ENCODE results near the gene YBX3. TPM values are rescaled to one million over a fixed set of nuclear protein-coding genes. Genes with fewer than 3 reads are reported as not detected.

The YBX3 gene
- total RNA-seq (100 to 1,000 TPM; 493 to 511 TPM), polyA plus RNA-seq (ENCODE audit: insufficient read depth, low read depth, low replicate concordance) (1,385 TPM)
- long read RNA-seq, donor 1, transcript YBX3-202 (9 exons, 1,708 nt) = minor isoform, 10 of 100 reads
- long read RNA-seq, donor 1, transcript YBX3-201 (10 exons, 1,796 nt) = major isoform, 37 of 100 reads
- long read RNA-seq, donor 1, partial matches to known transcripts = 50 of 100 reads
- long read RNA-seq, donor 1, other reads (novel, unspliced or antisense) = 0 of 100 reads
- long read RNA-seq, donor 2, transcript YBX3-201 (10 exons, 1,796 nt) = major isoform, 17 of 39 reads
- long read RNA-seq, donor 2, transcript YBX3-202 (9 exons, 1,708 nt) = minor isoform, 5 of 39 reads
- long read RNA-seq, donor 2, partial matches to known transcripts = 14 of 39 reads
- long read RNA-seq, donor 2, other reads (novel, unspliced or antisense) = 0 of 39 reads

GRCh38 chr12:10722905-10723746 lies at the start of gene YBX3:
YBX3 (minus strand) TSS chr12:10723323; CDS start chr12:10723111, 212 bp downstream.
- TF ChIP-seq CTCF (IDR thresholded peaks at IDR 0.05) (no peak), POLR2A (IDR thresholded peaks at IDR 0.05) (no peak)
- Histone ChIP-seq H3K9me3 (no peaks in the 10 kb centered on the region), H3K36me3 (ENCODE audit: low read depth, missing control alignments) (no peaks in the 10 kb centered on the region), H3K4me3 (peak within 1 kb of the TSS; percentile 83 to 84), H3K4me1 (peaks cover 24% of the 10 kb centered on the region), H3K27me3 (no peaks in the 10 kb centered on the region), H3K27ac (peak within 1 kb of the TSS; percentile 94 to 98)
- intact Hi-C loops (cut with DNase I; ENCODE audit: low total_unique reads) = loop anchor here (10.0 kb wide), 1 partner anchor 108 kb away; the partner anchor contains the start of gene MAGOHB
- peak; percentile 94 for DNase-seq
- 1% methylated on average over 16 to 67 of the region's 95 CpGs for WGBS, 2 donors

- Histone ChIP-seq H3K36me3 (ENCODE audit: low read depth, missing control alignments) (no peaks in the 10 kb centered on the region), H3K27me3 (no peaks in the 10 kb centered on the region), H3K9me3 (no peaks in the 10 kb centered on the region), H3K4me3 (no peak overlapping the region), H3K4me1 (no peaks in the 10 kb centered on the region), H3K27ac (no peak overlapping the region)
- intact Hi-C loops (cut with DNase I; ENCODE audit: low total_unique reads) = loop anchor here (5.0 kb wide), 1 partner anchor 431 kb away; no protein-coding TSS in a partner anchor
- no peak for DNase-seq
- 17 to 18% methylated on average over 1 of the region's 1 CpG for WGBS, 2 donors
- TF ChIP-seq POLR2A (IDR thresholded peaks at IDR 0.05) (no peak), CTCF (IDR thresholded peaks at IDR 0.05) (peak in 2 of 3 experiments; percentile 52 to 63)
Measured at GRCh38 chr12:10771132-10771733, 48.1 kb upstream of the YBX3 start.

GRCh38 chr12:10759657-10760056 lies 36.5 kb upstream of the YBX3 start:
- H3K9me3 ChIP-seq = no peaks in the 10 kb centered on the region
- no peak for DNase-seq
- no peak for TF ChIP-seq CTCF (IDR thresholded peaks at IDR 0.05)
- no peak for TF ChIP-seq POLR2A (IDR thresholded peaks at IDR 0.05)
- H3K4me1 ChIP-seq = no peaks in the 10 kb centered on the region
- no peak overlapping the region for H3K27ac ChIP-seq
- intact Hi-C loops (cut with DNase I; ENCODE audit: low total_unique reads) = no loop called here
- WGBS, 2 donors = 26 to 47% methylated on average over 2 of the region's 2 CpGs
- H3K27me3 ChIP-seq = no peaks in the 10 kb centered on the region
- H3K36me3 ChIP-seq (ENCODE audit: low read depth, missing control alignments) = no peaks in the 10 kb centered on the region
- H3K4me3 ChIP-seq = no peak overlapping the region

GRCh38 chr12:10756194-10756593 lies 33.1 kb upstream of the YBX3 start:
- H3K27ac ChIP-seq = no peak overlapping the region
- intact Hi-C loops (cut with DNase I; ENCODE audit: low total_unique reads) = no loop called here

More at GRCh38 chr12:10756194-10756593, 33.1 kb upstream of the YBX3 start:
- Histone ChIP-seq H3K9me3 (no peaks in the 10 kb centered on the region), H3K4me3 (no peak overlapping the region), H3K36me3 (ENCODE audit: low read depth, missing control alignments) (no peaks in the 10 kb centered on the region), H3K27me3 (no peaks in the 10 kb centered on the region), H3K4me1 (peaks cover 8% of the 10 kb centered on the region)
- 84% methylated on average over 4 of the region's 4 CpGs for WGBS, 2 donors
- no peak for DNase-seq
- no peak for TF ChIP-seq POLR2A (IDR thresholded peaks at IDR 0.05)
- no peak for TF ChIP-seq CTCF (IDR thresholded peaks at IDR 0.05)

Measured in testis (tissue), 5 donors.